Prostate gland (tissue), 2 donors: Measurements from ENCODE around the gene LPAR3. TPM values are rescaled to one million over a fixed set of nuclear protein-coding genes. Genes with fewer than 3 reads are reported as not detected.

ENCODE experiments used
- DNase-seq: peaks from one replicate; pipeline ENCODE4 v3.0.0-alpha.2; 2019; ENCODE audit warnings: low spot score
- H3K27ac ChIP-seq, 2 donors: fragments of 200-600 bp; sonication (generic); 2 replicates each; pipeline ENCODE4 v1.5.1; 2017 to 2019
- H3K27me3 ChIP-seq: fragments of 200-600 bp; sonication (generic); replicated peaks from 2 replicates; pipeline ENCODE4 v1.5.1; 2019; ENCODE audit not compliant: insufficient read depth
- H3K36me3 ChIP-seq, 2 donors: fragments of 200-600 bp; sonication (generic); 1 replicate in 1 of 2; 2 replicates in 1 of 2; pipeline versions ENCODE4 v1.5.1 to v1.8.1; 2017 to 2019
- H3K4me1 ChIP-seq: fragments of 200-600 bp; sonication (generic); replicated peaks from 2 replicates; pipeline ENCODE4 v1.5.1; 2019
- H3K4me3 ChIP-seq, 2 donors: fragments of 200-600 bp; sonication (generic); 2 replicates each; pipeline ENCODE4 v1.5.1; 2017 to 2019
- H3K9me3 ChIP-seq: fragments of 200-600 bp; sonication (generic); 2 replicates; pipeline ENCODE4 v1.5.1; 2017
- CTCF ChIP-seq, 4 experiments: fragments of 200-600 bp in 2 of 4; fragments of 450-650 bp in 2 of 4; sonication (generic) in 2 of 4; IDR thresholded peaks; 1 replicate in 3 of 4; 2 replicates in 1 of 4; pipeline ENCODE4 v1.5.1; 2016 to 2019; ENCODE audit warnings: antibody characterized with exemption in 4 of 4, mild to moderate bottlenecking in 2 of 4, moderate library complexity in 2 of 4
- POLR2A ChIP-seq: fragments of 450-650 bp; IDR thresholded peaks from one replicate; pipeline ENCODE4 v1.6.1; 2016; ENCODE audit warnings: antibody characterized with exemption, mild to moderate bottlenecking
- POLR2AphosphoS5 ChIP-seq: sonication (generic); formaldehyde crosslinking; IDR thresholded peaks from one replicate; pipeline ENCODE4 v1.6.1; 2017; ENCODE audit warnings: antibody characterized with exemption
- WGBS: methylation state at CpG from one replicate; pipeline ENCODE4 v1.1.5; 2018; 5-methylcytosine and 5-hydroxymethylcytosine counted together
- intact Hi-C: fragments of 100-400 bp; cut with DNase I; formaldehyde crosslinking; loops from one replicate; pipeline ENCODE4 v1.14.2; 2022
- total RNA-seq, 2 donors: library from RNA; depleted of rRNA; stranded (reverse); fragments of >200 nt; gene quantifications; one replicate each; pipeline ENCODE4 v1.1.0, GENCODE V29; 2016

The LPAR3 gene
- total RNA-seq, 2 donors from 2014 or later, result 81.6 to 131 TPM

- Histone ChIP-seq H3K4me3 (no peak overlapping the region), H3K4me1 (peaks cover 5% of the 10 kb centered on the region), H3K36me3 (no peaks in the 10 kb centered on the region), H3K9me3 (no peaks in the 10 kb centered on the region), H3K27ac (no peak overlapping the region), H3K27me3 (no peaks in the 10 kb centered on the region)
- no peak for DNase-seq
- intact Hi-C loops, result loop anchor here (10.0 kb wide), 2 partner anchors 163 to 837 kb away; no protein-coding TSS in a partner anchor
- TF ChIP-seq POLR2A (no peak), POLR2AphosphoS5 (no peak), CTCF (IDR thresholded peaks at IDR 0.05) (no peak)
- 93% methylated on average over 2 of the region's 2 CpGs for WGBS
Measured at GRCh38 chr1:84771895-84772294, 121.1 kb downstream of the LPAR3 start.

GRCh38 chr1:84770481-84770880, 122.5 kb downstream of the LPAR3 start:
- H3K9me3 ChIP-seq, result no peaks in the 10 kb centered on the region
- H3K27me3 ChIP-seq, result no peaks in the 10 kb centered on the region
- 70% methylated on average over 2 of the region's 2 CpGs for WGBS
- peaks cover 5% of the 10 kb centered on the region for H3K4me1 ChIP-seq
- no peak overlapping the region for H3K4me3 ChIP-seq
- H3K36me3 ChIP-seq, result no peaks in the 10 kb centered on the region
- intact Hi-C loops, result loop anchor here (10.0 kb wide), 2 partner anchors 164 to 836 kb away; no protein-coding TSS in a partner anchor
- no peak overlapping the region for H3K27ac ChIP-seq
- TF ChIP-seq POLR2AphosphoS5 (no peak), POLR2A (no peak), CTCF (IDR thresholded peaks at IDR 0.05) (no peak)
- no peak for DNase-seq

- WGBS, result 89% methylated on average over 1 of the region's 1 CpG
- Histone ChIP-seq H3K4me1 (peaks cover 5% of the 10 kb centered on the region), H3K9me3 (no peaks in the 10 kb centered on the region), H3K27ac (no peak overlapping the region), H3K4me3 (no peak overlapping the region), H3K36me3 (no peaks in the 10 kb centered on the region), H3K27me3 (no peaks in the 10 kb centered on the region)
- intact Hi-C loops, result loop anchor here (10.0 kb wide), 2 partner anchors 165 to 835 kb away; no protein-coding TSS in a partner anchor
- no peak for TF ChIP-seq CTCF (IDR thresholded peaks at IDR 0.05)
- TF ChIP-seq POLR2AphosphoS5, result no peak
- no peak for TF ChIP-seq POLR2A
- no peak for DNase-seq
Measured at GRCh38 chr1:84769636-84770035, 123.4 kb downstream of the LPAR3 start.

DNA sequence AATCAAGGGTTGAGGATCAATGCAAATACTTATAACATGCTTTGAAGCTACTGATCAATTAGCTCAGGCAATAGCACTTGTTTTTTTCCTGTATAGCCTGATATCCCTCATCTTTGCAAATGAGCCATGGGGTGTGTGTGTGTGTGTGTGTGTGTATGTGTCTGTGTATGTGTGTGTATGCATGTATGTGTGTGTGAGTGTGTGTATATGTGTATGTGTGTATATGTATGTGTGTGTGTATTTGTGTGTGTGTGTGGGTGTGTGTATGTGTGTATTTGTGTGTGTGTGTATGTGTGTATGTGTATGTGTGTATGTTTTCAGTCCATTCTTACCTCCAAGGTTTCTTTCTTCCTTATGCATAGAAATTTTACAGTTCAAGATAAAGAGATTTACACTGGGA, 124.4 kb downstream of the LPAR3 start:
- Histone ChIP-seq H3K36me3 (no peaks in the 10 kb centered on the region), H3K4me3 (no peak overlapping the region), H3K4me1 (peaks cover 5% of the 10 kb centered on the region), H3K27me3 (no peaks in the 10 kb centered on the region), H3K9me3 (no peaks in the 10 kb centered on the region), H3K27ac (no peak overlapping the region)
- TF ChIP-seq CTCF (IDR thresholded peaks at IDR 0.05) (no peak), POLR2AphosphoS5 (no peak), POLR2A (no peak)
- DNase-seq, result no peak
- intact Hi-C loops, result no loop called here

DNA sequence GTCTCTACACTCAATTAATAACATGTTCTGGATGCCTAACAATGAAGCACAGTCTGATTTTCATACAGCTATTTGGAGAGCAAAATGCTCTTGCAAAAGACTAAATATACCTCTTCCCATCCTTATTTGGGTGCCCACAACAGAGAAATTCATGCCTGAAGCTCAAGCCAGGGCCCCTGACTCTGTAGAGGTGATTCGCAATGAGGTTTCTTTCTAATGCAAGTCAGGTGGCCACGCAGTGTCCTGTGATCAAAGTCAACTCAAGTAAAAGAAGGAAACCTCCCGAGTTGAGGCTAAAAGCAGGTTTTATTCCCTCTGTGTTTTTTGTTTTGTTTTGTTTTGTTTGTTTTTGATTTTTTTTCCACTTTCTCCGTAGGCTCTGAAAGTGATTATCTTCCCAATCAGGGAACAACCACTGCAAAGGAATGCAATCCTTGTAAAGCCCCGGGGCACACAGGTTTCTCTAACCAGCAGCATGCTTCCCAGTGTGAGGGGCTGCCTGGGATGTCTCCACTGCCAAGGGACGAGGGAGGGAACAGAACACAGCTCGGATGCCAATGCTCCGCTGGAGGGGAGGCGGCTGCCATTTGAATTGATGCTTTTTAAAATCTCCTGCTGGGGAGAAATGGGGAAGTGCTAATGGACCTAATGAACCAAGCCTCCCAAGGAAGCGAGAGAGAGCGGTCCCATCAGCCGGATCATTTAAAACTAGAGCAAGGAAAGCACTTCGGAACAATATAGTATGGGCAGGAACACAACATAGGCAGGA, 128.9 kb downstream of the LPAR3 start:
- H3K4me1 ChIP-seq, result no peaks in the 10 kb centered on the region
- DNase-seq, result no peak
- TF ChIP-seq POLR2A (no peak), POLR2AphosphoS5 (no peak), CTCF (IDR thresholded peaks at IDR 0.05) (no peak)
- no peak overlapping the region for H3K4me3 ChIP-seq
- 32% methylated on average over 13 of the region's 13 CpGs for WGBS
- no peaks in the 10 kb centered on the region for H3K27me3 ChIP-seq
- no peak overlapping the region for H3K27ac ChIP-seq
- H3K9me3 ChIP-seq, result no peaks in the 10 kb centered on the region
- intact Hi-C loops, result no loop called here
- no peaks in the 10 kb centered on the region for H3K36me3 ChIP-seq
